Measurements from ENCODE around the gene ITLN2. TPM values are rescaled to one million over a fixed set of nuclear protein-coding genes. Genes with fewer than 3 reads are reported as not detected.

The ITLN2 gene
- total RNA-seq, 2 experiments from 2014 or later = not detected

GRCh38 chr1:160981584-160982411, 27.2 kb upstream of the ITLN2 start:
- DNase-seq (peak; percentile 35), ATAC-seq (peak; percentile 83)
- Mint-ChIP-seq H3K4me3 (peak overlapping the region; percentile 67), H3K36me3 (ENCODE audit: low read depth) (no peaks in the 10 kb centered on the region), H3K27me3 (ENCODE audit: low read depth) (peaks cover 24% of the 10 kb centered on the region), H3K4me1 (ENCODE audit: low read depth) (peaks cover 10% of the 10 kb centered on the region), H3K9me3 (ENCODE audit: insufficient read depth) (no peaks in the 10 kb centered on the region), H3K27ac (no peak overlapping the region)
- POLR2A ChIA-PET = no interaction called here
- CTCF ChIA-PET = no interaction called here

- CTCF ChIA-PET = interaction anchor here (1.3 kb wide), 2 partner anchors 11 to 27 kb away, joined by 5 to 6 read pairs; no protein-coding TSS in a partner anchor
- H3K4me3 Mint-ChIP-seq = no peak overlapping the region
- POLR2A ChIA-PET = interaction anchor here (1.0 kb wide), 1 partner anchor 19 kb away, joined by 3 read pairs; no protein-coding TSS in a partner anchor
- DNase-seq (no peak), ATAC-seq (no peak)
- H3K27me3 Mint-ChIP-seq (ENCODE audit: low read depth) = peaks cover 28% of the 10 kb centered on the region
- H3K9me3 Mint-ChIP-seq (ENCODE audit: insufficient read depth) = no peaks in the 10 kb centered on the region
- peaks cover 10% of the 10 kb centered on the region for H3K4me1 Mint-ChIP-seq (ENCODE audit: low read depth)
- no peaks in the 10 kb centered on the region for H3K36me3 Mint-ChIP-seq (ENCODE audit: low read depth)
- no peak overlapping the region for H3K27ac Mint-ChIP-seq
Observed at GRCh38 chr1:160979286-160979685, 24.7 kb upstream of the ITLN2 start.

- peaks cover 10% of the 10 kb centered on the region for H3K4me1 Mint-ChIP-seq (ENCODE audit: low read depth)
- peaks cover 31% of the 10 kb centered on the region for H3K27me3 Mint-ChIP-seq (ENCODE audit: low read depth)
- no peak overlapping the region for H3K4me3 Mint-ChIP-seq
- ATAC-seq = no peak
- H3K9me3 Mint-ChIP-seq (ENCODE audit: insufficient read depth) = no peaks in the 10 kb centered on the region
- H3K36me3 Mint-ChIP-seq (ENCODE audit: low read depth) = no peaks in the 10 kb centered on the region
- ChIA-PET CTCF (interaction anchor here (1.1 to 1.3 kb wide), 3 partner anchors 12 to 27 kb away, joined by 3 to 6 read pairs (median 5); no protein-coding TSS in a partner anchor), POLR2A (interaction anchor here (0.6 to 1.0 kb wide), 3 partner anchors 10 to 43 kb away, joined by 3 to 4 read pairs (median 3); partner anchors contain the start of gene F11R)
- no peak overlapping the region for H3K27ac Mint-ChIP-seq
- DNase-seq = no peak
Observed at GRCh38 chr1:160978510-160978927, 23.9 kb upstream of the ITLN2 start.

GRCh38 chr1:160975026-160975425, 20.4 kb upstream of the ITLN2 start:
- Mint-ChIP-seq H3K27me3 (ENCODE audit: low read depth) (peaks cover 13% of the 10 kb centered on the region), H3K4me1 (ENCODE audit: low read depth) (peaks cover 6% of the 10 kb centered on the region), H3K4me3 (no peak overlapping the region), H3K9me3 (ENCODE audit: insufficient read depth) (no peaks in the 10 kb centered on the region), H3K27ac (no peak overlapping the region), H3K36me3 (ENCODE audit: low read depth) (no peaks in the 10 kb centered on the region)
- DNase-seq (no peak), ATAC-seq (no peak)
- ChIA-PET CTCF (interaction anchor here (1.1 to 2.9 kb wide), 4 partner anchors 15 to 22 kb away, joined by 3 to 15 read pairs (median 8); partner anchors contain the start of gene ITLN2), POLR2A (interaction anchor here (0.6 kb wide), 1 partner anchor 97 kb away, joined by 5 read pairs; no protein-coding TSS in a partner anchor)

- Mint-ChIP-seq H3K27me3 (ENCODE audit: low read depth) (peaks cover 9% of the 10 kb centered on the region), H3K9me3 (ENCODE audit: insufficient read depth) (no peaks in the 10 kb centered on the region)
Observed at GRCh38 chr1:160973491-160973890, 18.9 kb upstream of the ITLN2 start.

GRCh38 chr1:160972939-160973338, 18.3 kb upstream of the ITLN2 start:
- no peak overlapping the region for H3K27ac Mint-ChIP-seq
- POLR2A ChIA-PET = no interaction called here

More at GRCh38 chr1:160973491-160973890, 18.9 kb upstream of the ITLN2 start:
- ATAC-seq = no peak
- no peak overlapping the region for H3K4me3 Mint-ChIP-seq
- H3K27ac Mint-ChIP-seq = no peak overlapping the region
- peaks cover 6% of the 10 kb centered on the region for H3K4me1 Mint-ChIP-seq (ENCODE audit: low read depth)
- ChIA-PET CTCF (interaction anchor here (1.4 to 2.9 kb wide), 4 partner anchors 17 to 136 kb away, joined by 4 to 15 read pairs (median 8); partner anchors contain the start of gene ITLN2), POLR2A (no interaction called here)
- DNase-seq = no peak
- H3K36me3 Mint-ChIP-seq (ENCODE audit: low read depth) = no peaks in the 10 kb centered on the region

GRCh38 chr1:160971618-160972056, 17.0 kb upstream of the ITLN2 start:
- Mint-ChIP-seq H3K9me3 (ENCODE audit: insufficient read depth) (no peaks in the 10 kb centered on the region), H3K4me1 (ENCODE audit: low read depth) (peaks cover 6% of the 10 kb centered on the region), H3K4me3 (no peak overlapping the region), H3K27ac (no peak overlapping the region), H3K36me3 (ENCODE audit: low read depth) (no peaks in the 10 kb centered on the region), H3K27me3 (ENCODE audit: low read depth) (peaks cover 12% of the 10 kb centered on the region)
- POLR2A ChIA-PET = no interaction called here
- DNase-seq = no peak
- ATAC-seq = no peak
- CTCF ChIA-PET = interaction anchor here (1.7 kb wide), 1 partner anchor 26 kb away, joined by 5 read pairs; no protein-coding TSS in a partner anchor

More at GRCh38 chr1:160972939-160973338, 18.3 kb upstream of the ITLN2 start:
- H3K36me3 Mint-ChIP-seq (ENCODE audit: low read depth) = no peaks in the 10 kb centered on the region
- peaks cover 6% of the 10 kb centered on the region for H3K4me1 Mint-ChIP-seq (ENCODE audit: low read depth)
- no peak for DNase-seq
- H3K27me3 Mint-ChIP-seq (ENCODE audit: low read depth) = peaks cover 8% of the 10 kb centered on the region
- ATAC-seq = no peak
- CTCF ChIA-PET = interaction anchor here (0.7 to 2.9 kb wide), 4 partner anchors 18 to 136 kb away, joined by 3 to 15 read pairs (median 4); partner anchors contain the start of gene ITLN2
- H3K9me3 Mint-ChIP-seq (ENCODE audit: insufficient read depth) = no peaks in the 10 kb centered on the region
- no peak overlapping the region for H3K4me3 Mint-ChIP-seq

GRCh38 chr1:160963521-160963920, 8.9 kb upstream of the ITLN2 start:
- Mint-ChIP-seq H3K27ac (no peak overlapping the region), H3K27me3 (ENCODE audit: low read depth) (peaks cover 8% of the 10 kb centered on the region), H3K4me1 (ENCODE audit: low read depth) (no peaks in the 10 kb centered on the region), H3K4me3 (no peak overlapping the region), H3K36me3 (ENCODE audit: low read depth) (no peaks in the 10 kb centered on the region), H3K9me3 (ENCODE audit: insufficient read depth) (no peaks in the 10 kb centered on the region)
- CTCF ChIA-PET = interaction anchor here (0.9 to 2.7 kb wide), 3 partner anchors 9 to 129 kb away, joined by 3 to 14 read pairs (median 3); partner anchors contain the start of gene ITLN2
- ATAC-seq (no peak), DNase-seq (no peak)
- POLR2A ChIA-PET = no interaction called here

GRCh38 chr1:160961419-160961818, 6.8 kb upstream of the ITLN2 start:
- H3K27ac Mint-ChIP-seq = no peak overlapping the region
- ATAC-seq (no peak), DNase-seq (no peak)
- no peak overlapping the region for H3K4me3 Mint-ChIP-seq
- POLR2A ChIA-PET = no interaction called here
- no peaks in the 10 kb centered on the region for H3K4me1 Mint-ChIP-seq (ENCODE audit: low read depth)
- no peaks in the 10 kb centered on the region for H3K9me3 Mint-ChIP-seq (ENCODE audit: insufficient read depth)
- CTCF ChIA-PET = interaction anchor here (0.7 to 1.3 kb wide), 2 partner anchors 29 to 184 kb away, joined by 3 to 6 read pairs; no protein-coding TSS in a partner anchor
- peaks cover 3% of the 10 kb centered on the region for H3K27me3 Mint-ChIP-seq (ENCODE audit: low read depth)
- H3K36me3 Mint-ChIP-seq (ENCODE audit: low read depth) = no peaks in the 10 kb centered on the region

GRCh38 chr1:160956966-160957365, 2.4 kb upstream of the ITLN2 start:
- Mint-ChIP-seq H3K9me3 (ENCODE audit: insufficient read depth) (no peaks in the 10 kb centered on the region), H3K27me3 (ENCODE audit: low read depth) (peaks cover 3% of the 10 kb centered on the region), H3K36me3 (ENCODE audit: low read depth) (no peaks in the 10 kb centered on the region), H3K4me3 (no peak overlapping the region), H3K4me1 (ENCODE audit: low read depth) (peaks cover 9% of the 10 kb centered on the region), H3K27ac (no peak overlapping the region)
- ATAC-seq (no peak), DNase-seq (no peak)
- POLR2A ChIA-PET = no interaction called here
- CTCF ChIA-PET = interaction anchor here (0.9 to 1.7 kb wide), 4 partner anchors 120 to 176 kb away, joined by 3 to 6 read pairs (median 4); no protein-coding TSS in a partner anchor

GRCh38 chr1:160953030-160953429, 1.6 kb downstream of the ITLN2 start:
- Mint-ChIP-seq H3K36me3 (ENCODE audit: low read depth) (no peaks in the 10 kb centered on the region), H3K9me3 (ENCODE audit: insufficient read depth) (no peaks in the 10 kb centered on the region), H3K27me3 (ENCODE audit: low read depth) (no peaks in the 10 kb centered on the region), H3K4me1 (ENCODE audit: low read depth) (peaks cover 22% of the 10 kb centered on the region), H3K4me3 (no peak overlapping the region), H3K27ac (no peak overlapping the region)
- DNase-seq (no peak), ATAC-seq (no peak)
- CTCF ChIA-PET = interaction anchor here (0.7 to 6.5 kb wide), 28 partner anchors 12 to 278 kb away, joined by 3 to 323 read pairs (median 12); partner anchors contain the start of genes CD244, KLHDC9 and LY9
- POLR2A ChIA-PET = interaction anchor here (1.0 to 2.3 kb wide), 2 partner anchors 117 to 223 kb away, joined by 3 to 8 read pairs; no protein-coding TSS in a partner anchor

Data from activated CD8-positive, alpha-beta T cell treated with anti-CD3 and anti-CD28 coated beads, Interleukin-2, amount 10 ng/mL, durations not matched to agents 7 days and 5 days (primary cell).